Osteoblast (primary cell): ENCODE data around the gene DLG5. TPM values are rescaled to one million over a fixed set of nuclear protein-coding genes. Genes with fewer than 3 reads are reported as not detected.

Experiments
- DNase-seq: peaks from one replicate; pipeline ENCODE4 v3.0.0; 2011; ENCODE audit warnings: low spot score, mixed read lengths; ENCODE audit not compliant: insufficient read length; ENCODE audit errors: missing footprints
- H2AFZ ChIP-seq: 2 replicates; pipeline ENCODE4 v1.6.0; 2011; ENCODE audit warnings: mild to moderate bottlenecking, low read length
- H3K27ac ChIP-seq: 2 replicates; pipeline ENCODE4 v1.5.1; 2011; ENCODE audit warnings: mild to moderate bottlenecking, low read depth, low read length, moderate library complexity
- H3K27me3 ChIP-seq: 2 replicates; pipeline ENCODE4 v1.6.0; 2012; ENCODE audit warnings: mild to moderate bottlenecking, control low read depth, inconsistent platforms, low read length, moderate library complexity; ENCODE audit not compliant: insufficient read depth
- H3K36me3 ChIP-seq: 2 replicates; pipeline ENCODE4 v1.5.1; 2011; ENCODE audit warnings: mild to moderate bottlenecking, low read length, control low read depth, moderate library complexity; ENCODE audit not compliant: insufficient read depth
- H3K4me1 ChIP-seq: 2 replicates; pipeline ENCODE4 v1.5.1; 2011; ENCODE audit warnings: mild to moderate bottlenecking, low read length, control low read depth, moderate library complexity; ENCODE audit not compliant: insufficient read depth
- H3K4me2 ChIP-seq: 2 replicates; pipeline ENCODE4 v1.6.0; 2011; ENCODE audit warnings: mild to moderate bottlenecking, low read length; ENCODE audit not compliant: insufficient read depth
- H3K4me3 ChIP-seq: fragments of 200-600 bp; sonication (generic); 3 replicates; pipeline ENCODE4 v1.5.1; 2012; ENCODE audit warnings: mild to moderate bottlenecking, low read length, inconsistent platforms; ENCODE audit not compliant: insufficient read depth
- H3K79me2 ChIP-seq: 2 replicates; pipeline ENCODE4 v1.6.0; 2012; ENCODE audit warnings: mild to moderate bottlenecking, low read length, control low read depth, inconsistent platforms; ENCODE audit not compliant: insufficient read depth
- H3K9me3 ChIP-seq: 2 replicates; pipeline ENCODE4 v1.5.1; 2011; ENCODE audit warnings: low read depth, low read length, control low read depth
- H4K20me1 ChIP-seq: 2 replicates; pipeline ENCODE4 v1.6.0; 2012; ENCODE audit warnings: mild to moderate bottlenecking, low read length, control low read depth; ENCODE audit not compliant: insufficient read depth
- total RNA-seq: library from RNA; depleted of rRNA; stranded (reverse); fragments of >200 nt; gene quantifications from 2 replicates; pipeline ENCODE4 v1.2.3, GENCODE V29; 2012
- TF ChIP-seq, protein P1 (sequence below): IDR thresholded peaks from 2 replicates; pipeline ENCODE4 v1.5.1; 2011; ENCODE audit warnings: mild to moderate bottlenecking, low read depth, low read length, moderate library complexity; ENCODE audit errors: extremely low read depth

DLG5 gene
- total RNA-seq, 1 donor = 51.4 TPM

GRCh38 chr10:77963901-77964300, 37.3 kb upstream of the DLG5 start:
- H4K20me1 ChIP-seq = no peaks in the 10 kb centered on the region
- no peak for DNase-seq
- no peaks in the 10 kb centered on the region for H3K79me2 ChIP-seq
- H3K27me3 ChIP-seq = no peaks in the 10 kb centered on the region
- H3K4me2 ChIP-seq = no peak overlapping the region
- H3K36me3 ChIP-seq = no peaks in the 10 kb centered on the region
- H3K9me3 ChIP-seq = no peaks in the 10 kb centered on the region
- H3K27ac ChIP-seq = no peak overlapping the region
- TF ChIP-seq, protein P1, sequence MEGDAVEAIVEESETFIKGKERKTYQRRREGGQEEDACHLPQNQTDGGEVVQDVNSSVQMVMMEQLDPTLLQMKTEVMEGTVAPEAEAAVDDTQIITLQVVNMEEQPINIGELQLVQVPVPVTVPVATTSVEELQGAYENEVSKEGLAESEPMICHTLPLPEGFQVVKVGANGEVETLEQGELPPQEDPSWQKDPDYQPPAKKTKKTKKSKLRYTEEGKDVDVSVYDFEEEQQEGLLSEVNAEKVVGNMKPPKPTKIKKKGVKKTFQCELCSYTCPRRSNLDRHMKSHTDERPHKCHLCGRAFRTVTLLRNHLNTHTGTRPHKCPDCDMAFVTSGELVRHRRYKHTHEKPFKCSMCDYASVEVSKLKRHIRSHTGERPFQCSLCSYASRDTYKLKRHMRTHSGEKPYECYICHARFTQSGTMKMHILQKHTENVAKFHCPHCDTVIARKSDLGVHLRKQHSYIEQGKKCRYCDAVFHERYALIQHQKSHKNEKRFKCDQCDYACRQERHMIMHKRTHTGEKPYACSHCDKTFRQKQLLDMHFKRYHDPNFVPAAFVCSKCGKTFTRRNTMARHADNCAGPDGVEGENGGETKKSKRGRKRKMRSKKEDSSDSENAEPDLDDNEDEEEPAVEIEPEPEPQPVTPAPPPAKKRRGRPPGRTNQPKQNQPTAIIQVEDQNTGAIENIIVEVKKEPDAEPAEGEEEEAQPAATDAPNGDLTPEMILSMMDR = no peak
- peaks cover 11% of the 10 kb centered on the region for H3K4me1 ChIP-seq
- no peak overlapping the region for H2AFZ ChIP-seq
- no peak overlapping the region for H3K4me3 ChIP-seq

- DNase-seq = no peak
- H3K4me1 ChIP-seq = peaks cover 11% of the 10 kb centered on the region
- no peak overlapping the region for H3K4me3 ChIP-seq
- H3K4me2 ChIP-seq = no peak overlapping the region
- H3K9me3 ChIP-seq = no peaks in the 10 kb centered on the region
- no peaks in the 10 kb centered on the region for H3K36me3 ChIP-seq
- no peaks in the 10 kb centered on the region for H3K27me3 ChIP-seq
- TF ChIP-seq, protein P1 = no peak
- H3K79me2 ChIP-seq = no peaks in the 10 kb centered on the region
- no peak overlapping the region for H2AFZ ChIP-seq
- no peak overlapping the region for H3K27ac ChIP-seq
- H4K20me1 ChIP-seq = no peaks in the 10 kb centered on the region
Observed at GRCh38 chr10:77962350-77963146, 36.0 kb upstream of the DLG5 start.

DNA sequence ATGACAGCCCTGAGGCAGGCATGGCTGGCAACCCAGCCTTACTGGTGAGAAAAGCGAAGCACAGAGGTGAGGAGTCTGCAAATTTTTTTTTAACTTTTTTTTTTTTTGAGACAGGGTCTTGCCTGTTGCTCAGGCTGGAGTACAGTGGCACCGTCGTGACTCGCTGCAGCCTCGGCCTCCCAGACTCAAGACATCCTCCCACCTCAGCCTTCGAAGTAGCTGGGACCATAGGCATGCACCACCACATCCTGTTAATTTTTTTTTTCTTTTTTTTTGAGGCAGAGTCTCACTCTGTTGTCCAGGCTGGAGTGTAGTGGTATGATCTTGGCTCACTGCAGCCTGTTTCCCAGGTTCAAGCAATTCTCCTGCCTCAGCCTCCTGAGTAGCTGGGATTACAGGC, 35.1 kb upstream of the DLG5 start:
- no peaks in the 10 kb centered on the region for H4K20me1 ChIP-seq
- H3K27me3 ChIP-seq = no peaks in the 10 kb centered on the region
- H3K27ac ChIP-seq = no peak overlapping the region
- H3K36me3 ChIP-seq = no peaks in the 10 kb centered on the region
- no peak overlapping the region for H3K4me2 ChIP-seq
- no peaks in the 10 kb centered on the region for H3K9me3 ChIP-seq
- no peaks in the 10 kb centered on the region for H3K79me2 ChIP-seq
- no peak overlapping the region for H2AFZ ChIP-seq
- DNase-seq = no peak
- no peak overlapping the region for H3K4me3 ChIP-seq
- H3K4me1 ChIP-seq = peaks cover 11% of the 10 kb centered on the region
- TF ChIP-seq, protein P1 = no peak

DNA sequence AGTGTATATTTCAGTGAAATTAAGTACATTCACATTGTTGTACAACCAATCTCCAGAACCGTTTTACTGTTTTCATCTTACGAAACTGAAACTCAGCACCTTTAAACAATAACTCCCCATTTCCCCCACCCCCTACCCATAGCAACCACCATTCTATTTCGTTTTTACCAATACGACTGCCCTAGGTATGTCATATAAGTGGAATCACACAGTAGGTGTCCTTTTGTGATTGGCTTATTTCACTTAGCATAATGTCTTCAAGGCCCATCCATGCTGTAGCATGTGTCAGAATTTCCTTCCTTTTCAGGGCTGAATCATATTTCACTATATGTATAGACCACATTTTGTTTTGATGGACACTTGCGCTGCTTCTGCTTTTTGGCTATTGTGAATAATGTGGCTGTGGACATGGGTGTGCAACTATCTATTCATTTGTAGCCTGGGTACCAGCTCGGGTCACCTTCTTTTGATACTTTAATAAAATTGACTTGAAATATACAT, 34.3 kb upstream of the DLG5 start:
- no peaks in the 10 kb centered on the region for H3K9me3 ChIP-seq
- TF ChIP-seq, protein P1 = no peak
- no peaks in the 10 kb centered on the region for H3K36me3 ChIP-seq
- H3K27me3 ChIP-seq = no peaks in the 10 kb centered on the region
- H3K4me2 ChIP-seq = no peak overlapping the region
- no peaks in the 10 kb centered on the region for H3K79me2 ChIP-seq
- peaks cover 11% of the 10 kb centered on the region for H3K4me1 ChIP-seq
- H2AFZ ChIP-seq = no peak overlapping the region
- H3K27ac ChIP-seq = no peak overlapping the region
- H3K4me3 ChIP-seq = no peak overlapping the region
- no peaks in the 10 kb centered on the region for H4K20me1 ChIP-seq
- no peak for DNase-seq
